CD4-positive, alpha-beta T cell (primary cell): ENCODE measurements around the gene FASN. TPM values are rescaled to one million over a fixed set of nuclear protein-coding genes. Genes with fewer than 3 reads are reported as not detected.

Experiments used
- ATAC-seq: fragments of 200-7000 bp; cut with Tn5 transposase; one replicate; pipeline ENCODE4 v1.10.0; 2022; ENCODE audit warnings: mild to moderate bottlenecking; ENCODE audit not compliant: poor library complexity
- CTCF ChIA-PET: fragments of 350-600 bp; sonication (Branson Sonifier 250); formaldehyde crosslinking; loops from one replicate; lab custom pipeline; 2021; ENCODE audit warnings: antibody characterized with exemption, inconsistent platforms; lab: Charles Lee
- POLR2A ChIA-PET: fragments of 350-600 bp; sonication (Branson Sonifier 250); formaldehyde crosslinking; loops from one replicate; lab custom pipeline; 2021; ENCODE audit warnings: antibody characterized with exemption, inconsistent platforms; lab: Charles Lee
- DNase-seq, 14 experiments: peaks; one replicate each; pipeline ENCODE4 v3.0.0-alpha.2; 2013 to 2020; ENCODE audit warnings: mixed read lengths in 2 of 14
- H3K27ac ChIP-seq, 2 donors: one replicate each; pipeline versions ENCODE4 v1.5.1 to v1.7.0; 2013; ENCODE audit warnings: low read length in 2 of 2, low read depth in 1 of 2, mild to moderate bottlenecking in 1 of 2
- H3K27me3 ChIP-seq, 2 experiments: 1 replicate in 1 of 2; 2 replicates in 1 of 2; pipeline versions ENCODE4 v1.6.1 to v1.7.0; 2013; ENCODE audit warnings: low read length in 2 of 2, control low read depth in 1 of 2, mild to moderate bottlenecking in 1 of 2, moderate library complexity in 1 of 2; ENCODE audit not compliant: insufficient read depth in 2 of 2, control insufficient read depth in 1 of 2
- H3K36me3 ChIP-seq: one replicate; pipeline ENCODE4 v1.6.1; 2013; ENCODE audit warnings: low read length, control low read depth; ENCODE audit not compliant: insufficient read depth
- H3K4me1 ChIP-seq: one replicate; pipeline ENCODE4 v1.6.1; 2013; ENCODE audit warnings: low read length, control low read depth; ENCODE audit not compliant: insufficient read depth
- H3K4me3 ChIP-seq: one replicate; pipeline ENCODE4 v1.5.1; 2013; ENCODE audit warnings: mild to moderate bottlenecking, low read length, moderate library complexity
- H3K9me3 ChIP-seq, 2 experiments: 1 replicate in 1 of 2; 2 replicates in 1 of 2; pipeline versions ENCODE4 v1.6.1 to v1.7.0; 2013; ENCODE audit warnings: low read length in 2 of 2, mild to moderate bottlenecking in 2 of 2, control low read depth in 1 of 2, moderate library complexity in 1 of 2; ENCODE audit not compliant: control insufficient read depth in 1 of 2, insufficient read depth in 1 of 2
- H3K27ac Mint-ChIP-seq: one replicate; pipeline ENCODE4 v1.8.0; 2020; ENCODE audit warnings: mixed read lengths
- H3K27me3 Mint-ChIP-seq: one replicate; pipeline ENCODE4 v1.8.0; 2021; ENCODE audit warnings: mixed read lengths
- H3K36me3 Mint-ChIP-seq: one replicate; pipeline ENCODE4 v1.8.0; 2021; ENCODE audit warnings: low read depth, mixed read lengths
- H3K4me1 Mint-ChIP-seq: one replicate; pipeline ENCODE4 v1.8.0; 2021; ENCODE audit warnings: low read depth, mixed read lengths
- H3K4me3 Mint-ChIP-seq: one replicate; pipeline ENCODE4 v1.8.0; 2020; ENCODE audit warnings: mild to moderate bottlenecking, mixed read lengths
- H3K9me3 Mint-ChIP-seq: one replicate; pipeline ENCODE4 v1.8.0; 2020; ENCODE audit warnings: mixed read lengths
- CTCF ChIP-seq: fragments of 200-600 bp; IDR thresholded peaks from one replicate; pipeline ENCODE4 v1.8.0; 2022; ENCODE audit warnings: antibody characterized with exemption, mild to moderate bottlenecking
- intact Hi-C, 2 experiments: fragments of 100-400 bp; cut with DNase I in 1 of 2; cut with micrococcal nuclease in 1 of 2; formaldehyde crosslinking; loops; one replicate each; pipeline versions ENCODE4 v1.15.1 to v1.9.0; 2023 to 2025; cut with DNase I, micrococcal nuclease
- total RNA-seq, 174 experiments: library from RNA in 2 of 174; stranded (reverse) in 2 of 174; gene quantifications; one replicate each; pipeline ENCODE4 v1.2.3 and lab custom pipeline; 2021 to 2026

FASN gene
- total RNA-seq, 2 experiments from 2014 or later: 168 to 174 TPM

- CTCF ChIA-PET: interaction anchor here (1.7 kb wide), 1 partner anchor 76 kb away, joined by 5 read pairs; no protein-coding TSS in a partner anchor
- POLR2A ChIA-PET: interaction anchor here (0.8 to 1.8 kb wide), 2 partner anchors 63 to 262 kb away, joined by 5 to 6 read pairs; partner anchors contain the start of gene FASN
- H3K4me1 Mint-ChIP-seq: peaks cover 26% of the 10 kb centered on the region
Measured at GRCh38 chr17:82035488-82035887, 62.5 kb downstream of the FASN start.

GRCh38 chr17:82034371-82035011, 63.5 kb downstream of the FASN start:
- ChIA-PET CTCF (interaction anchor here (1.7 kb wide), 1 partner anchor 75 kb away, joined by 5 read pairs; no protein-coding TSS in a partner anchor), POLR2A (interaction anchor here (0.6 kb wide), 1 partner anchor 10 kb away, joined by 4 read pairs; no protein-coding TSS in a partner anchor)
- Mint-ChIP-seq H3K4me1 (peaks cover 30% of the 10 kb centered on the region), H3K27me3 (no peaks in the 10 kb centered on the region), H3K4me3 (peak overlapping the region; percentile 68), H3K9me3 (no peaks in the 10 kb centered on the region), H3K27ac (peak overlapping the region; percentile 60), H3K36me3 (peaks cover 16% of the 10 kb centered on the region)
- no peak for ATAC-seq
- intact Hi-C loops: loop anchor here (5.0 to 10.0 kb wide), 6 partner anchors 90 to 520 kb away; partner anchors contain the start of genes HEXD (in 2 of the 2) and OGFOD3 (in 2 of the 2)
- H3K4me1 ChIP-seq: peaks cover 47% of the 10 kb centered on the region
- no peak for TF ChIP-seq CTCF
- H3K27me3 ChIP-seq: no peaks in the 10 kb centered on the region
- H3K9me3 ChIP-seq: no peaks in the 10 kb centered on the region
- H3K36me3 ChIP-seq: no peaks in the 10 kb centered on the region
- DNase-seq: no peak
- H3K27ac ChIP-seq: no peak overlapping the region
- H3K4me3 ChIP-seq: no peak overlapping the region

More at GRCh38 chr17:82035488-82035887, 62.5 kb downstream of the FASN start:
- no peaks in the 10 kb centered on the region for H3K9me3 Mint-ChIP-seq
- intact Hi-C loops: loop anchor here (5.0 to 10.0 kb wide), 6 partner anchors 89 to 519 kb away; partner anchors contain the start of genes HEXD (in 2 of the 2) and OGFOD3 (in 2 of the 2)
- peak overlapping the region; percentile 79 for H3K4me3 Mint-ChIP-seq
- H3K27ac ChIP-seq: no peak overlapping the region
- H3K4me3 ChIP-seq: no peak overlapping the region
- ATAC-seq: no peak
- H3K36me3 ChIP-seq: no peaks in the 10 kb centered on the region
- no peak for TF ChIP-seq CTCF
- H3K4me1 ChIP-seq: peaks cover 38% of the 10 kb centered on the region
- no peaks in the 10 kb centered on the region for H3K9me3 ChIP-seq
- no peaks in the 10 kb centered on the region for H3K27me3 Mint-ChIP-seq
- H3K36me3 Mint-ChIP-seq: peaks cover 16% of the 10 kb centered on the region
- peak overlapping the region; percentile 60 for H3K27ac Mint-ChIP-seq
- DNase-seq: no peak
- no peaks in the 10 kb centered on the region for H3K27me3 ChIP-seq

DNA sequence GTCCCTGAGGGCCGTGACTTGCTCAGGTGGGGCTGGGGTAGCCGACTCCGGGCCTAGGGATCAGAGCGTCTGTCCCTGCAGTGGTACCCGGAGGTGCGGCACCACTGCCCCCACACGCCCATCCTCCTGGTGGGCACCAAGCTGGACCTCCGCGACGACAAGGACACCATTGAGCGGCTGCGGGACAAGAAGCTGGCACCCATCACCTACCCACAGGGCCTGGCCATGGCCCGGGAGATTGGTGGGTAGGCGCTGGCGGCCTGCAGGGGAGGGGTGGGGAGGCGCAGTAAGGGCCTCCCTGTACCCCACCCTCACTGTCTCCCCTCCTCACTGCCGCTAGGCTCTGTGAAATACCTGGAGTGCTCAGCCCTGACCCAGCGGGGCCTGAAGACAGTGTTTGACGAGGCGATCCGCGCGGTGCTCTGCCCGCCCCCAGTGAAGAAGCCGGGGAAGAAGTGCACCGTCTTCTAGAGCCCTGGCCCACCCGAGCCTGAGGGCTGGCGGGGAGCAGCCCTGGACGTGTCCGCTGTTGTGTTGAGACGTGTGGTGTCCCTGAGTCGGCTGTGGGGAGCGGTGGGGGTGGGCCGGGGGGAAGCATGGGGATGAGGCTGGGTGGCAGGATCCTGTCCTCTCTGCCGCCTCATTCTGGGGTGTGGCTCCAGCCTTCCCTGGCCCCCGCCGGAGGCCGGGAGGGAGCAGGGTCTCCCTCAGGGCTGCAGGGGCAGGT, 64.5 kb downstream of the FASN start:
- Histone ChIP-seq H3K36me3 (no peaks in the 10 kb centered on the region), H3K9me3 (no peaks in the 10 kb centered on the region), H3K27ac (no peak overlapping the region), H3K4me3 (no peak overlapping the region), H3K4me1 (peaks cover 50% of the 10 kb centered on the region), H3K27me3 (no peaks in the 10 kb centered on the region)
- ChIA-PET POLR2A (interaction anchor here (1.4 to 2.5 kb wide), 2 partner anchors 10 to 93 kb away, joined by 3 to 12 read pairs; partner anchors contain the start of genes CENPX and LRRC45), CTCF (no interaction called here)
- TF ChIP-seq CTCF: no peak
- intact Hi-C loops: loop anchor here (10.0 kb wide), 5 partner anchors 91 to 521 kb away; partner anchors contain the start of genes HEXD (in 1 of the 2) and OGFOD3 (in 1 of the 2)
- Mint-ChIP-seq H3K9me3 (no peaks in the 10 kb centered on the region), H3K27ac (no peak overlapping the region), H3K36me3 (peaks cover 16% of the 10 kb centered on the region), H3K4me1 (peaks cover 30% of the 10 kb centered on the region), H3K4me3 (peak overlapping the region; percentile 67), H3K27me3 (no peaks in the 10 kb centered on the region)
- DNase-seq: no peak
- ATAC-seq: no peak
